Loucy (cell line): ENCODE data around the gene NDUFAF4.

Experiments
- H2AFZ ChIP-seq: fragments of 200-600 bp; sonication (generic); 2 replicates; pipeline ENCODE4 v1.6.0; 2016; ENCODE audit warnings: antibody characterized with exemption, mild to moderate bottlenecking, low read length, moderate library complexity
- H3F3A ChIP-seq: fragments of 200-600 bp; 2 replicates; pipeline ENCODE4 v1.6.0; 2016; ENCODE audit warnings: antibody characterized with exemption, low read depth, mild to moderate bottlenecking
- H3K27me3 ChIP-seq: fragments of 200-600 bp; sonication (generic); 2 replicates; pipeline ENCODE4 v1.6.1; 2014; ENCODE audit warnings: low read length, mild to moderate bottlenecking; ENCODE audit not compliant: insufficient read depth, poor library complexity, severe bottlenecking
- H3K36me3 ChIP-seq: fragments of 200-600 bp; sonication (generic); 2 replicates; pipeline ENCODE4 v1.6.1; 2016; ENCODE audit warnings: low read length; ENCODE audit not compliant: insufficient read depth
- H3K4me1 ChIP-seq: fragments of 200-600 bp; sonication (generic); 2 replicates; pipeline ENCODE4 v1.5.1; 2014; ENCODE audit warnings: low read length, mild to moderate bottlenecking; ENCODE audit not compliant: insufficient read depth, poor library complexity, severe bottlenecking
- H3K4me2 ChIP-seq: fragments of 200-600 bp; sonication (generic); 2 replicates; pipeline ENCODE4 v1.6.0; 2014; ENCODE audit warnings: antibody characterized with exemption, low read length, low read depth, mild to moderate bottlenecking; ENCODE audit not compliant: poor library complexity, severe bottlenecking
- H3K4me3 ChIP-seq: fragments of 200-600 bp; sonication (generic); 2 replicates; pipeline ENCODE4 v1.5.1; 2014; ENCODE audit warnings: low read length, mild to moderate bottlenecking, mixed read lengths; ENCODE audit not compliant: poor library complexity, severe bottlenecking
- H3K79me2 ChIP-seq: fragments of 200-600 bp; sonication (generic); 2 replicates; pipeline ENCODE4 v1.6.1; 2014; ENCODE audit warnings: low read length; ENCODE audit not compliant: insufficient read depth
- H3K9ac ChIP-seq: fragments of 200-600 bp; sonication (generic); 2 replicates; pipeline ENCODE4 v1.6.0; 2014; ENCODE audit warnings: mild to moderate bottlenecking, low read depth, low read length, moderate library complexity; ENCODE audit not compliant: poor library complexity, severe bottlenecking
- H3K9me2 ChIP-seq: fragments of 200-600 bp; sonication (generic); replicated peaks from 2 replicates; pipeline ENCODE4 v1.6.1; 2016; ENCODE audit warnings: low read depth, low read length, mixed read lengths
- H3K9me3 ChIP-seq: fragments of 200-600 bp; sonication (generic); 2 replicates; pipeline ENCODE4 v1.6.1; 2014; ENCODE audit warnings: mild to moderate bottlenecking, antibody characterized with exemption, low read length, low read depth; ENCODE audit not compliant: insufficient read depth
- H4K20me1 ChIP-seq: fragments of 200-600 bp; sonication (generic); 2 replicates; pipeline ENCODE4 v1.6.0; 2014; ENCODE audit warnings: antibody characterized with exemption, low read length, mild to moderate bottlenecking; ENCODE audit not compliant: insufficient read depth, poor library complexity, severe bottlenecking
- EZH2phosphoT487 ChIP-seq: fragments of 200-600 bp; IDR thresholded peaks from 2 replicates; pipeline ENCODE4 v1.6.1; 2018; ENCODE audit warnings: antibody characterized with exemption, mild to moderate bottlenecking, moderate library complexity, borderline replicate concordance
- TF ChIP-seq, protein P1 (sequence below): fragments of 200-600 bp; sonication (generic); conservative IDR thresholded peaks from 2 replicates; pipeline ENCODE4 v1.5.1; 2014; ENCODE audit warnings: mild to moderate bottlenecking, antibody characterized with exemption, low read length

NDUFAF4 gene

GRCh38 chr6:96897396-96898240, at the start of gene NDUFAF4:
Gene NDUFAF4 (minus strand): TSS chr6:96897891. CDS start chr6:96897801, 90 bp downstream.
- Histone ChIP-seq H3K27me3 (no peaks in the 10 kb centered on the region), H3K9me2 (no peaks in the 10 kb centered on the region), H3F3A (no peaks in the 10 kb centered on the region; the same call in 1 of the 2 replicates), H3K4me2 (peak within 1 kb of the TSS; percentile 85), H3K4me3 (peak within 1 kb of the TSS; percentile 94), H3K4me1 (peaks cover 33% of the 10 kb centered on the region), H2AFZ (peak within 1 kb of the TSS; percentile 98), H3K9me3 (no peaks in the 10 kb centered on the region), H3K9ac (peak within 1 kb of the TSS; percentile 87), H3K36me3 (peaks cover 11% of the 10 kb centered on the region; the same call in 1 of the 2 replicates), H3K79me2 (peaks cover 37% of the 10 kb centered on the region), H4K20me1 (peaks cover 43% of the 10 kb centered on the region)
- TF ChIP-seq, protein P1, sequence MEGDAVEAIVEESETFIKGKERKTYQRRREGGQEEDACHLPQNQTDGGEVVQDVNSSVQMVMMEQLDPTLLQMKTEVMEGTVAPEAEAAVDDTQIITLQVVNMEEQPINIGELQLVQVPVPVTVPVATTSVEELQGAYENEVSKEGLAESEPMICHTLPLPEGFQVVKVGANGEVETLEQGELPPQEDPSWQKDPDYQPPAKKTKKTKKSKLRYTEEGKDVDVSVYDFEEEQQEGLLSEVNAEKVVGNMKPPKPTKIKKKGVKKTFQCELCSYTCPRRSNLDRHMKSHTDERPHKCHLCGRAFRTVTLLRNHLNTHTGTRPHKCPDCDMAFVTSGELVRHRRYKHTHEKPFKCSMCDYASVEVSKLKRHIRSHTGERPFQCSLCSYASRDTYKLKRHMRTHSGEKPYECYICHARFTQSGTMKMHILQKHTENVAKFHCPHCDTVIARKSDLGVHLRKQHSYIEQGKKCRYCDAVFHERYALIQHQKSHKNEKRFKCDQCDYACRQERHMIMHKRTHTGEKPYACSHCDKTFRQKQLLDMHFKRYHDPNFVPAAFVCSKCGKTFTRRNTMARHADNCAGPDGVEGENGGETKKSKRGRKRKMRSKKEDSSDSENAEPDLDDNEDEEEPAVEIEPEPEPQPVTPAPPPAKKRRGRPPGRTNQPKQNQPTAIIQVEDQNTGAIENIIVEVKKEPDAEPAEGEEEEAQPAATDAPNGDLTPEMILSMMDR = peak; percentile 78
- TF ChIP-seq EZH2phosphoT487 = no peak

DNA sequence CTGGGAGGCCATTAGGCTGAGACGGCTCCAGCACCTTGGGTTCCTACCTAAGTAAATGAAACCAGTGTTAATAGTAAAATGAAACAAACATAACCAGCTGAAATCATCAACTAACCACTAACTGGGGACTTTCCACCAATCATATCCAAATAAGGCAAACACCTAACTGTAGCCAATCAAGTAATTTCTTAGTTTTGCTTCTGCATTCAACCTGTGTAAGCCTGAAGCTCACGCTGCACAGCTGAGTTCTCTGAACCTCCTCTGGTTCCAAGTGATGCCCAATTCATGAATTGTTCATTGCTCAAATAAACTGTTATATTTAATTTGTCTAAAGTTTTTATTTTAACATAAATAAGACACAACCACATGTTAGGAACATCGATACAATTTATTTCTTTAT, 49.4 kb upstream of the NDUFAF4 start:
- no peaks in the 10 kb centered on the region for H3K79me2 ChIP-seq
- no peak overlapping the region for H3K9ac ChIP-seq
- TF ChIP-seq, protein P1 = no peak
- no peak for TF ChIP-seq EZH2phosphoT487
- H3K27me3 ChIP-seq = no peaks in the 10 kb centered on the region
- H4K20me1 ChIP-seq = no peaks in the 10 kb centered on the region
- no peaks in the 10 kb centered on the region for H3F3A ChIP-seq
- no peak overlapping the region for H2AFZ ChIP-seq
- no peaks in the 10 kb centered on the region for H3K4me1 ChIP-seq
- no peak overlapping the region for H3K4me3 ChIP-seq
- no peaks in the 10 kb centered on the region for H3K9me2 ChIP-seq
- H3K4me2 ChIP-seq = no peak overlapping the region
- H3K36me3 ChIP-seq = no peaks in the 10 kb centered on the region
- H3K9me3 ChIP-seq = no peaks in the 10 kb centered on the region

DNA sequence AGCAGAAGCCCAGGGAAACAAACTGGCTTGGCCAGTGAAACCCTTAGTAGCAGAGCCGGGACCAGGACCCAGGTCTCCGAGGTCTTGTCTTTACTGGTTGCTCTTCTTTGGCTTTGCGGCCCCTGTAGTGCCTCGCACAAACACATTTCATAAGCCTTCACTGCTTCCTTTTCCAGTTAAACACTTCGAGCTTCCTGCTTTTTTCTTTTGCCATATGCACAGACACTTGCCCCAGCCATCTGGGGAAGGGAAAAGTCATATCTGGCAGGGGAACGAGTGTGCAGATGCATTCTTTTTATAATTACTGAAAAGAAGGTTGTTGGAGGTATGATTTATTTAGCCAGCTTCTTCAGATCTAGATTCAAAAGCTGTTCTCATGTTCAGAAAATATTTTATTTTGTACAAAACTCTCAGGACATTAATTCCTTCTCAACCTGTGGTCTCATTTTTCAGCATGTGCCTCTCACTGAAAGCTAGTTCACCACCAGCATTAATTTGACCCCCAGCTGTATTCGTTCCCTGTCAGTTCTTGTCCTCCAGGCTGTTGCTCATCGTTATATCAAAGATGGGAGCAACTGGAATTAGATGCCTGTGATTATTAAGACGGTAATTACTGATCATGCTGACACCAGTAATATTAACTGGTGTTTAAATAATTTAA, 46.0 kb upstream of the NDUFAF4 start:
- Histone ChIP-seq H2AFZ (no peak overlapping the region), H3K9me2 (no peaks in the 10 kb centered on the region), H3F3A (no peaks in the 10 kb centered on the region), H3K79me2 (no peaks in the 10 kb centered on the region), H3K9me3 (no peaks in the 10 kb centered on the region), H3K4me2 (no peak overlapping the region), H3K36me3 (no peaks in the 10 kb centered on the region), H3K4me3 (no peak overlapping the region), H3K9ac (no peak overlapping the region), H3K4me1 (no peaks in the 10 kb centered on the region), H4K20me1 (no peaks in the 10 kb centered on the region), H3K27me3 (no peaks in the 10 kb centered on the region)
- TF ChIP-seq, protein P1 = no peak
- TF ChIP-seq EZH2phosphoT487 = no peak
